Subcutaneous abdominal adipose tissue (tissue), 5 donors: ENCODE results near the gene GOLGA3.

Experiments
- H3K27ac ChIP-seq: one replicate; pipeline ENCODE4 v1.7.0; 2013; ENCODE audit warnings: low read depth, mild to moderate bottlenecking, inconsistent platforms, low read length, moderate library complexity
- H3K27me3 ChIP-seq, 5 donors: one replicate each; pipeline ENCODE4 v1.7.0; 2013; ENCODE audit warnings: low read length in 5 of 5, inconsistent platforms in 1 of 5; ENCODE audit not compliant: control insufficient read depth in 5 of 5, insufficient read depth in 4 of 5
- H3K36me3 ChIP-seq, 5 donors: one replicate each; pipeline ENCODE4 v1.7.0; 2013; ENCODE audit warnings: low read length in 5 of 5; ENCODE audit not compliant: control insufficient read depth in 5 of 5, insufficient read depth in 5 of 5
- H3K4me1 ChIP-seq, 5 donors: one replicate each; pipeline ENCODE4 v1.7.0; 2013; ENCODE audit warnings: low read length in 5 of 5, mild to moderate bottlenecking in 3 of 5, moderate library complexity in 1 of 5; ENCODE audit not compliant: control insufficient read depth in 5 of 5, insufficient read depth in 5 of 5
- H3K4me3 ChIP-seq, 5 donors: one replicate each; pipeline ENCODE4 v1.7.0; 2013; ENCODE audit warnings: low read length in 5 of 5, low read depth in 1 of 5
- H3K9ac ChIP-seq, 5 donors: one replicate each; pipeline ENCODE4 v1.7.0; 2013; ENCODE audit warnings: low read length in 5 of 5, mild to moderate bottlenecking in 4 of 5, moderate library complexity in 3 of 5
- H3K9me3 ChIP-seq, 5 donors: one replicate each; pipeline ENCODE4 v1.7.0; 2013; ENCODE audit warnings: low read length in 5 of 5; ENCODE audit not compliant: control insufficient read depth in 5 of 5
- donor health status: healthy.
- donor health status: healthy.
- donor health status: healthy.
- donor health status: healthy.
- donor health status: healthy.

The GOLGA3 gene

DNA sequence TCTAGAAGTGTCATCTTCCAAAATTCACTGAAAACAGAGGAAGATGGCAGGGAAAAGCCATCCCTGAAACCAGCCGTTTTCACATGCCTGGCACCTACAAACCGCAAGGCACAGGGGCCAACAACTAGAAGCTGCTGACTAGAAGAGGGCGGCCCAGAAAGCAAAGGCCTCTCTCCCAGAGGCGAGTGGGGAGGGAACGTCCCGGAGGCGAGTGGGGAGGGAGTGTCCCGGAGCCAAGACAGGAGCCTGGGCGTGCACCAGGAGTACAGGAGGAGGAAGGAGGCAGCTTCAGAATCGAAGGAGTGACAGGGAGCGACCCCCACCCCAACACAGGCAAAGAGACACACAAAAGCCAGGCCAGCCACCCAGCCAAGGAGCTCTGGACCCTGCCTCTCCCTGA, 88.0 kb downstream of the GOLGA3 start:
- Histone ChIP-seq H3K4me3 (no peak overlapping the region), H3K4me1 (no peaks in the 10 kb centered on the region), H3K9ac (no peak overlapping the region), H3K36me3 (peaks cover 23 to 93% (median 87%) of the 10 kb centered on the region in 5 donors), H3K27ac (no peak overlapping the region), H3K9me3 (no peaks in the 10 kb centered on the region), H3K27me3 (no peaks in the 10 kb centered on the region)

GRCh38 chr12:132740313-132740646, 88.4 kb downstream of the GOLGA3 start:
- no peak overlapping the region for H3K4me3 ChIP-seq
- H3K4me1 ChIP-seq: no peaks in the 10 kb centered on the region
- H3K27me3 ChIP-seq: no peaks in the 10 kb centered on the region
- no peak overlapping the region for H3K27ac ChIP-seq
- H3K9ac ChIP-seq: no peak overlapping the region
- H3K9me3 ChIP-seq: no peaks in the 10 kb centered on the region
- peaks cover 23 to 93% (median 87%) of the 10 kb centered on the region in 5 donors for H3K36me3 ChIP-seq

GRCh38 chr12:132739600-132740312, 88.9 kb downstream of the GOLGA3 start:
- Histone ChIP-seq H3K36me3 (peaks cover 23 to 93% (median 87%) of the 10 kb centered on the region in 5 donors), H3K9ac (no peak overlapping the region), H3K27ac (no peak overlapping the region), H3K27me3 (no peaks in the 10 kb centered on the region), H3K4me1 (no peaks in the 10 kb centered on the region), H3K9me3 (no peaks in the 10 kb centered on the region), H3K4me3 (no peak overlapping the region)

GRCh38 chr12:132736913-132737312, 91.8 kb downstream of the GOLGA3 start:
- H3K27ac ChIP-seq: no peak overlapping the region
- H3K27me3 ChIP-seq: no peaks in the 10 kb centered on the region
- no peak overlapping the region for H3K4me3 ChIP-seq
- peaks cover 14 to 94% (median 91%) of the 10 kb centered on the region in 5 donors for H3K36me3 ChIP-seq
- no peaks in the 10 kb centered on the region for H3K9me3 ChIP-seq
- no peak overlapping the region for H3K9ac ChIP-seq
- peaks cover 0 to under 1% (median 0%) of the 10 kb centered on the region in 5 donors for H3K4me1 ChIP-seq

- H3K9me3 ChIP-seq: no peaks in the 10 kb centered on the region
- no peak overlapping the region for H3K27ac ChIP-seq
- H3K9ac ChIP-seq: no peak overlapping the region
- peaks cover 8 to 95% (median 91%) of the 10 kb centered on the region in 5 donors for H3K36me3 ChIP-seq
- no peaks in the 10 kb centered on the region for H3K27me3 ChIP-seq
- H3K4me1 ChIP-seq: peaks cover 0 to 3% (median 0%) of the 10 kb centered on the region in 5 donors
- H3K4me3 ChIP-seq: no peak overlapping the region
Observed at GRCh38 chr12:132736378-132736777, 92.3 kb downstream of the GOLGA3 start.

- Histone ChIP-seq H3K4me1 (peaks cover 0 to 3% (median 0%) of the 10 kb centered on the region in 5 donors), H3K9me3 (no peaks in the 10 kb centered on the region), H3K9ac (no peak overlapping the region), H3K27me3 (no peaks in the 10 kb centered on the region), H3K36me3 (peaks cover 11 to 95% (median 91%) of the 10 kb centered on the region in 5 donors), H3K27ac (no peak overlapping the region), H3K4me3 (no peak overlapping the region)
Observed at GRCh38 chr12:132735496-132735895, 93.2 kb downstream of the GOLGA3 start.

DNA sequence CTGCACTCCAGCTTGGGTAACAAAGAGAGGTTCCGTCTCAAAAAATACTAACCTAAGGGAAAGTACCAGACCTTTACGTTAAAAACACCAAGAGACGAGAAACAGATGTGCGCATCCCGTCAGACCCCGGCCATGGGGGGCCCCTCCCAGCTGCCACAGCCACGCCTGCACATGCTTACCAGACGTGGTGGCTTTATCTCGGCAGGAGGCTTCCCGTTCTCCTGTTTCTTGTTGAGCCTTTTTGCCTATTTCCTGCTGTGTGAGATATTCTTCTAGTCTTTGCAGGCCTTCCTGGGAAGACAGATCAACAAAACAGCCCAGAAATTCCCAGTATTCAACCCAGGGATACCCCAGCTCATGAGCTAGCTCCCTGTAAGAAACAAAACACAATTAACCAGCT, 94.5 kb downstream of the GOLGA3 start:
- no peak overlapping the region for H3K27ac ChIP-seq
- H3K9ac ChIP-seq: no peak overlapping the region
- peaks cover 5 to 92% (median 87%) of the 10 kb centered on the region in 5 donors for H3K36me3 ChIP-seq
- H3K4me3 ChIP-seq: no peak overlapping the region
- H3K4me1 ChIP-seq: peaks cover 0 to 3% (median 0%) of the 10 kb centered on the region in 5 donors
- H3K27me3 ChIP-seq: no peaks in the 10 kb centered on the region
- H3K9me3 ChIP-seq: no peaks in the 10 kb centered on the region

DNA sequence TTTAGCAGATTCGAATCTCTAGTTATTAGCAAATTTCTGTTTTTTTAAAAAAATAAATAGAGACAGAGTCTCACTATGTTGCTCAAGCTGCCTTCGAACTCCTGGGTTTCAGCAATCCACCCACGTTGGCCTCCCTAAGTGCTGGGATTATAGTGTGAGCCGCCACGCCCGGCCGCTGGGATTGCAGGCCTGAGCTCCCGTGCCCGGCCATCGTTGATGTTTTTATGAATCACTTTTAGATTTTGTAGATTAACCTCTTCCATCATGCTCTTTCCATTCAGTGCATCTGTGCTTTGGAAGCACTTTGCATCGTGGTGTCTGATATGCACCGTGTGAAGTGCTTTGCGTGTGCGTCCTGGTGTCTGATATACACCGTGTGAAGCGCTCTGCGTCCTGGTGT, 97.1 kb downstream of the GOLGA3 start:
- no peaks in the 10 kb centered on the region for H3K27me3 ChIP-seq
- H3K9me3 ChIP-seq: no peaks in the 10 kb centered on the region
- H3K36me3 ChIP-seq: peaks cover 4 to 93% (median 91%) of the 10 kb centered on the region in 5 donors
- no peak overlapping the region for H3K27ac ChIP-seq
- no peak overlapping the region for H3K4me3 ChIP-seq
- H3K9ac ChIP-seq: no peak overlapping the region
- H3K4me1 ChIP-seq: peaks cover 0 to 3% (median 0%) of the 10 kb centered on the region in 5 donors

DNA sequence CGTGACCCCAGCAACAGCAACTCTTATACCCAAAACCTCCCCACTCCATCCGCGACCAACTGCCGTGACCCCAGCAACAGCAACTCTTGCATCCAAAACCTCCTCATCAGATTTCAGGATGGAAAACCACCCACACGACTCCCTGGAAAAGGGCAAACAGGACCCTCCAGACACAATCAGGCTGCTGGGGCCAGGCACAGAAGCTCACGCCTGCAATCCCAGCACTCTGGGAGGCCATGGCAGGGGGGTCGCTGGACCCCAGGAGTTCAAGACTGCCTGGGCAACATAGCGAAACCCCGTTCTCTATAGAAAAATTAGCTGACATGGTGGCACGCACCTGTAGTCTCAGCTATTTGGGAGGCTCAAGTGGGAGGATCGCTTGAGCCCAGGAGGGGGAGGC, 98.3 kb downstream of the GOLGA3 start:
- Histone ChIP-seq H3K27me3 (no peaks in the 10 kb centered on the region), H3K4me1 (peaks cover 0 to 3% (median 0%) of the 10 kb centered on the region in 5 donors), H3K4me3 (no peak overlapping the region), H3K27ac (no peak overlapping the region), H3K9ac (no peak overlapping the region), H3K9me3 (no peaks in the 10 kb centered on the region), H3K36me3 (peaks cover 4 to 93% (median 91%) of the 10 kb centered on the region in 5 donors)

DNA sequence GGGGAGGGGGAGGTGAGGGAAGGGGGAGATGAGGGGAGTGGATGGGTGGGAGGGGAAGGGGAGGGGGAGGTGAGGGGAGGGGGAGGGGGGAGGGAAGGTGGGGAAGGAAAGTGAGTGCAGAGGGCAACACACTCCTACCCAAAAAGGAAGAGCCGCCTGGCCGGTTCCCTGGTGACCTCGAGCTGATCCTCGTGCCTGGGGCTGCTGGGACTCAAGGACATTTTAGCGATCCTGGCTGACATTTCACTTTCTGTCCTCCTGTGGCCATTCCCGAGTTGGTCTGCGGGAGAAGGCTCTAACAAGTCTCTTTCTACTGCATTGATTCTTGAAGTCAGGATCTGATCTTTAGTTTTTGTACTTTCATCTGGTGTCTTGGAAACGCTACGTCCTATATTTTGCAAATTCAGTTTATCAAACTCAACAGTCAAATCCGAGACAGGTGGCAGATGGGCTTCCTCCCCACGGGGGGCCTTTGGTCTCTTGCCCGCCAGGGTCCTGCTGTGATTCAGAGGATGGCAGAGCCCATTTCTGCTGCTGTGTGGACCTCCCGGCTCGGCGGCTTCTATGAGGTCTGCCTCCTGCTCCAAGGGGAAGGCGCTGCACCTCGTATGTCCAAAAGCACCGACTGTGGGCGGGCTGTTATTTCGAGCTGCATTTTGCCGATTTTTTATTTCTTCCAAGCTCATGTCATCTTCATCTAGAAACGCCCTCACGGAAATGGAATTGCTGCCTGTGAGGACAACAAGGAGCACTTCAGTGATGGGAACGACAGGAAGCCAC, 98.9 kb downstream of the GOLGA3 start:
- Histone ChIP-seq H3K4me1 (peaks cover 0 to 3% (median 0%) of the 10 kb centered on the region in 5 donors), H3K9me3 (no peaks in the 10 kb centered on the region), H3K27ac (no peak overlapping the region), H3K27me3 (no peaks in the 10 kb centered on the region), H3K4me3 (no peak overlapping the region), H3K36me3 (peaks cover 4 to 93% (median 91%) of the 10 kb centered on the region in 5 donors), H3K9ac (no peak overlapping the region)
